LNCaP clone FGC (cell line): ENCODE data around the gene FAM118A.
"Not testable (repeated sequence)": the region's sequence is repeated elsewhere in the genome, so short reads cannot be mapped to it uniquely, and the experiment has no call there.

ENCODE experiments used
- DNase-seq: peaks from one replicate; pipeline ENCODE4 v3.0.0-alpha.2; 2011; ENCODE audit warnings: low read depth
- H3K4me3 ChIP-seq: 2 replicates; pipeline ENCODE4 v1.5.1; 2011; ENCODE audit warnings: mild to moderate bottlenecking, low read depth, low read length, control low read depth
- TF ChIP-seq, protein P1 (sequence below): IDR thresholded peaks from 2 replicates; pipeline ENCODE4 v1.5.1; 2012; ENCODE audit warnings: mild to moderate bottlenecking; ENCODE audit not compliant: control insufficient read depth, insufficient read depth; ENCODE audit errors: extremely low read depth

The FAM118A gene

DNA sequence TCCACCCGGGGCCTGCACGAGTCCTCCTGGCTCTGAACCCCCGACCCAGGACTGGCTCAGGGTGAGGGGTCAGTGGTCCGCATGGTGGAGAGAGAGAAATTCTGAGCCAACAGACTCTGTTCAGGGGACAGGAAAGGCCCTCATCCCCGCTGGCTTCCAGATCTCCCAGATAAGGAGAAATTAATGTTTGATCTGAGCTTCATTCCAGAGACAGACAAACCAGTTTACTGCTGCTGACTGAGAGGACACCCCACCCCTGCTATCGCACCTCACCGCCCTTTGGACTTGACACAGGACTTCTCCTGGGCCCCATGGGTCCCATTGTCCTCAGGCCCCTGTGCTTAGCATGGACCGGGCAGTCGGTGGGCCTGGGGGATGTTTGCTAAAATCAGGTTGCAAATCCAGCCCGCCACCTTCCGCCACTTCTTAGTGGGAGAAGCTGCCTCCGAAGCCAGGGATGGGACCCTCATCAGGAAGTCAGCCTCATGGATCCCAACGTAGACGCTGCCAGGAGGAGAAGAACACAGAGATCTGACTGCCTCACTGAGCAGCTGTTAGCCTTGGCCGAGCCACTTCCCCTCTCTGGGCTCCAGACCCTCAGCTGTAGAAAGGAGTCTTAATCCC lies 36.2 kb upstream of the FAM118A start:
- no peak for DNase-seq
- no peak overlapping the region for H3K4me3 ChIP-seq
- TF ChIP-seq, protein P1, sequence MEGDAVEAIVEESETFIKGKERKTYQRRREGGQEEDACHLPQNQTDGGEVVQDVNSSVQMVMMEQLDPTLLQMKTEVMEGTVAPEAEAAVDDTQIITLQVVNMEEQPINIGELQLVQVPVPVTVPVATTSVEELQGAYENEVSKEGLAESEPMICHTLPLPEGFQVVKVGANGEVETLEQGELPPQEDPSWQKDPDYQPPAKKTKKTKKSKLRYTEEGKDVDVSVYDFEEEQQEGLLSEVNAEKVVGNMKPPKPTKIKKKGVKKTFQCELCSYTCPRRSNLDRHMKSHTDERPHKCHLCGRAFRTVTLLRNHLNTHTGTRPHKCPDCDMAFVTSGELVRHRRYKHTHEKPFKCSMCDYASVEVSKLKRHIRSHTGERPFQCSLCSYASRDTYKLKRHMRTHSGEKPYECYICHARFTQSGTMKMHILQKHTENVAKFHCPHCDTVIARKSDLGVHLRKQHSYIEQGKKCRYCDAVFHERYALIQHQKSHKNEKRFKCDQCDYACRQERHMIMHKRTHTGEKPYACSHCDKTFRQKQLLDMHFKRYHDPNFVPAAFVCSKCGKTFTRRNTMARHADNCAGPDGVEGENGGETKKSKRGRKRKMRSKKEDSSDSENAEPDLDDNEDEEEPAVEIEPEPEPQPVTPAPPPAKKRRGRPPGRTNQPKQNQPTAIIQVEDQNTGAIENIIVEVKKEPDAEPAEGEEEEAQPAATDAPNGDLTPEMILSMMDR = no peak

DNA sequence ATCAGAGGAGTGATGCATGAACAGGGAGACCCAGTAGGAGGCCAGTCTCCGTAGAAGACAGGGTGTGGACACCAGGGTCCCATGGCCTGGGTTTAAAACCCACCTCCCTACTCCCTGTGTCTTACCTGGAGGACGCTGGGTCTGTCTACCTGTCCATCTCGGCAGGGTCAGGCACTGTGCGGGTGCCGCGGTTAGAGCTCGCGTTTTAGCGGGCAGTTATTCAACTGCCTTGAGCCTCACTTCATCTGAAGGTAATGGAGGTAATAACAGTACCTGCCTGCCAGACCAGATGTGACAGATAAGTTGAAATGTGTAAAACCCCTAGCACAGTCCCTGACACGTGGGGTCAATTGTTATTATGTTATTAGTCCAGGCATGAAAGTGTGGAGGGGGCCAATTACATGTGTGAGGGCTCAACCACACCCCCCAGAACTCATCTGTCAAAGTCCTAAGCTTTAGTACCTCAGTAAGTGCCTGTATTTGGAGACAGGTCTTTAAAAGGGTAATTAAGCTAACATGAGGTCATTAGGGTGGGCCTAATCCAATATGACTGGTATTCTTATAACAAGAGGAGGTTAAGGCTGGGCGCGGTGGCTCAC lies 33.1 kb upstream of the FAM118A start:
- no peak for DNase-seq
- TF ChIP-seq, protein P1 = no peak

DNA sequence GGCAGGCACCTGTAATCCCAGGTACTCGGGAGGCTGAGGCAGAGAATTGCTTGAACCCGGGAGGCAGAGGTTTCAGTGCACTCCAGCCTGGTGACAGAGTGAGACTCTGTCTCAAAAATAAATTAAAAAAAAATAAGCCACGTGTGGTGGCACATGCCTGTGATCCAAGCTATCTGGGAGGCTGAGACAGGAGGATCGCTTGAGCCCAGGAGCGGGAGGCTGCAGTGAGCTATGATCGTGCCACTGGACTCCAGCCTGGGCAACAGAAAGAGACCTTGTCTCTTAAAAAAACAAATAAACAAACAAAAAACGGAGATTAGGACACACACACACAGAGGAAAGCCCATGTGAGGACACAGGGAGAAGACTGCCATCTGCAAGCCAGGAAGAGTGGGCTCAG lies 32.0 kb upstream of the FAM118A start:
- not testable (repeated sequence) for DNase-seq, H3K4me3 ChIP-seq

More for the DNA sequence above, 33.1 kb upstream of the FAM118A start:
- H3K4me3 ChIP-seq = no peak overlapping the region

DNA sequence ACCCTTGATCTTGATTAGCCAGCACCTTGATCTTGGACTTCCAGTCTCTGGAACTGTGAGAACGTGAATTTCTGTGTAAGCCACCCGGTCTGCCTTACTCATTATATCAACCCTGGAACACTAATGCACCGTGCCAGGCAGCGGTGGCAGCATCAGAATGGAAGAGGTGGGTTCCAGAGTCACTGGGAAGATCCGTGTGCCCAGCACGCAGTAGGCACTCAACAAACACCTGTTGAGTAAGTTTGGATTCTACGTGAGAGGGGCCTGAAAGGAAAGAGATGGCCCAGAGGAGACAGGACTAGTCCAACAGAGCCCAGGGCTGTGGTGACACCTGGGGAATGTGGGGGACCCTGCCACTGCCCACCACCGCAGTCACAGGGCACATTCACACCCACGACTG lies 31.6 kb upstream of the FAM118A start:
- DNase-seq = no peak
- TF ChIP-seq, protein P1 = no peak
- H3K4me3 ChIP-seq = no peak overlapping the region

DNA sequence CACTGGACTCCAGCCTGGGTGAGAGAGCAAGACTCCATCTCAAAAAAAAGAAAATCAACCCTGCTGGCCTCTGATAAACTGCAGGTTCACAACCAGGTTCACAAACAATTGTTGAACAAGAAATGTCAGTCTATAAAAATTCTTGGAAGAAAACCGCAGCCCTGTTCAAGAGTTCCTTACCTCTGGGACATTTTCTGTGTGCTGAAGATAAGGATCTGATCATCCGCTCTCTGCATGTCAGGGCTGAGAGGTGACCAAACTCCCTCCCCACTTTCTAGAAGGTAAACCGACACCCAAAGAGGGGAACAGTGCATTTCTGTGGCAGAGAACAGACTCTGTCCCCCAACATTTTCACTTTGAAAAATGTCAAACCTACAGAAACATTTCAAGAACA lies 29.1 kb upstream of the FAM118A start:
- TF ChIP-seq, protein P1 = no peak
- H3K4me3 ChIP-seq = 0 out of 2 replicates have a peak overlapping the region, but pooled peaks have one; percentile 3
- DNase-seq = peak; percentile 92

DNA sequence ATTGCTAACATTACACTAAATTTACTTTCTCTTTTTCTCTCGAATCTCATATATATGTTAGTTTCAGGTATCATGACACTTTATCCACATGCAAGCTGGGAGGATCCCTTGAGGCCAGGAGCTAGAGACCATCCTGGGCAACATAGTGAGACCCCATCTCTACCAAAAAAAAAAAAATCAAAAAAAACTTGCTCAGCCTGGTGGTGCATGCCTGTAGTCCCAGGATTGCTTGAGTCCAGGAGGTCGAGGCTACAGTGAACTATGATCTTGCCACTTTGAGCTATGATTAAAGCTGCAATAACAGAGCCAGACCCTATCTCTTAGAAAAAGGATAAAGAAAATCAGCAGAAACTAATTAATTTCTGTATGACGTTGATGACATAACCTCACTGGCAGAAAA lies 28.7 kb upstream of the FAM118A start:
- H3K4me3 ChIP-seq = 0 out of 2 replicates have a peak overlapping the region, but pooled peaks have one; percentile 3
- no peak for DNase-seq
- TF ChIP-seq, protein P1 = no peak

DNA sequence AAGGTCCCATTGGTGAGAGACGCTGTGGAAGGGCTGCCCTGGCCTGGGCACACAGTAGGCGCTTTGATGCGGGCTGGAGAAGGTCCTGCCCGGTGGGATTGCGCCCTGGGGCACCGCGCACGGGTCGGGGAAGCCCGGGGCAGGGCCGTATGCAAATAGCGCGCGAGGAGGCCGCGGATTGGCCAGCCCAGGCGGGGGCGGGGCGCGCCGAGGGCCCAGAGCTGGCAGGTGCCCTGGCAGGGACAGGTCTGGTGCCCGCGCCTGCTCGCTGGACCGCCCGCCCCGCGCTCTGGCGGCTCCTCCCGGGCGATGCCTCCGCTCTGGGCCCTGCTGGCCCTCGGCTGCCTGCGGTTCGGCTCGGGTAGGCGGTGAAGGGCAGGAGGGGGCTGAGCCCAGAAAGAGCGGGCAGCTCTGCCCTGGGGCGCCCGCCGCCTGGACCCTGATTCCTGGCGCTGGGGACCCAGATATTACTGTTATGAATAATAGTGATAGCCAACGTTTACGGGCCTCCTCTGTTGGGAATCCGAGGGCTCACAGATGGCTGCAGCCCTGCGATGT lies 24.9 kb upstream of the FAM118A start, which contains the start of gene UPK3A:
TSS of gene UPK3A (plus strand) at position 245 of the 558 bp plus-strand sequence. CDS start at position 310, 65 bp downstream.
- DNase-seq = peak; percentile 48
- TF ChIP-seq, protein P1 = no peak
- peak within 1 kb of the TSS; percentile 59 for H3K4me3 ChIP-seq
